Measurements from ENCODE around the gene RABL6.

Gene RABL6

GRCh38 chr9:136803551-136804508 lies 3.9 kb upstream of the RABL6 start:
- no peak for TF ChIP-seq CTCF (IDR thresholded peaks at IDR 0.05; ENCODE audit: low read depth, low read length, missing control alignments)
- peaks cover 2% of the 10 kb centered on the region for H3K27me3 ChIP-seq (replicated peaks)
- H3K36me3 ChIP-seq (replicated peaks), result no peaks in the 10 kb centered on the region
- in situ Hi-C loops (cut with HindIII; ENCODE audit: low pct_ligation_motif_present, low sequenced_read_pairs), result loop anchor here (25.0 kb wide), 1 partner anchor 233 kb away; the partner anchor contains the start of genes ABCA2, FUT7 and NPDC1
- no peak for DNase-seq
- H3K27ac ChIP-seq, result no peak overlapping the region
- H3K4me3 ChIP-seq (ENCODE audit: low read depth, low read length), result no peak overlapping the region

- Histone ChIP-seq H3K4me3 (ENCODE audit: low read depth, low read length) (no peak overlapping the region), H3K27ac (no peak overlapping the region), H3K27me3 (replicated peaks) (no peaks in the 10 kb centered on the region), H3K36me3 (replicated peaks) (no peaks in the 10 kb centered on the region)
- TF ChIP-seq CTCF (IDR thresholded peaks at IDR 0.05; ENCODE audit: low read depth, low read length, missing control alignments), result no peak
- DNase-seq, result no peak
- in situ Hi-C loops (cut with HindIII; ENCODE audit: low pct_ligation_motif_present, low sequenced_read_pairs), result loop anchor here (25.0 kb wide), 1 partner anchor 233 kb away; the partner anchor contains the start of genes ABCA2, FUT7 and NPDC1
Observed at GRCh38 chr9:136804509-136805206, 3.1 kb upstream of the RABL6 start.

GRCh38 chr9:136805207-136805740 lies 2.5 kb upstream of the RABL6 start:
- Histone ChIP-seq H3K27ac (no peak overlapping the region), H3K36me3 (replicated peaks) (no peaks in the 10 kb centered on the region), H3K27me3 (replicated peaks) (no peaks in the 10 kb centered on the region), H3K4me3 (ENCODE audit: low read depth, low read length) (no peak overlapping the region)
- TF ChIP-seq CTCF (IDR thresholded peaks at IDR 0.05; ENCODE audit: low read depth, low read length, missing control alignments), result no peak
- in situ Hi-C loops (cut with HindIII; ENCODE audit: low pct_ligation_motif_present, low sequenced_read_pairs), result loop anchor here (25.0 kb wide), 1 partner anchor 232 kb away; the partner anchor contains the start of genes ABCA2, FUT7 and NPDC1
- no peak for DNase-seq

- Histone ChIP-seq H3K4me3 (ENCODE audit: low read depth, low read length) (no peak overlapping the region), H3K36me3 (replicated peaks) (no peaks in the 10 kb centered on the region)
- in situ Hi-C loops (cut with HindIII; ENCODE audit: low pct_ligation_motif_present, low sequenced_read_pairs), result loop anchor here (25.0 kb wide), 1 partner anchor 231 kb away; the partner anchor contains the start of genes ABCA2, FUT7 and NPDC1
Observed at GRCh38 chr9:136806067-136806466, 1.7 kb upstream of the RABL6 start.

More at GRCh38 chr9:136806067-136806466, 1.7 kb upstream of the RABL6 start:
- H3K27me3 ChIP-seq (replicated peaks), result no peaks in the 10 kb centered on the region
- TF ChIP-seq CTCF (IDR thresholded peaks at IDR 0.05; ENCODE audit: low read depth, low read length, missing control alignments), result no peak
- H3K27ac ChIP-seq, result no peak overlapping the region
- no peak for DNase-seq
